GM23248 (cell line): ENCODE data around the gene RNF149.

Source experiments
- EZH2 ChIP-seq: fragments of 200-600 bp; sonication (generic); IDR thresholded peaks from 2 replicates; pipeline ENCODE4 v1.6.1; 2018; ENCODE audit warnings: antibody characterized with exemption, mild to moderate bottlenecking; ENCODE audit not compliant: insufficient read depth, poor library complexity, severe bottlenecking
- EZH2phosphoT487 ChIP-seq: fragments of 200-600 bp; sonication (generic); IDR thresholded peaks from 2 replicates; pipeline ENCODE4 v1.6.1; 2018; ENCODE audit warnings: antibody characterized with exemption, moderate library complexity, mild to moderate bottlenecking, low read depth; ENCODE audit not compliant: insufficient read depth

GRCh38 chr2:101273056-101273455 lies 35.4 kb downstream of the RNF149 start:
- TF ChIP-seq EZH2, result no peak
- TF ChIP-seq EZH2phosphoT487, result no peak
